Activated CD8-positive, alpha-beta memory T cell treated with anti-CD3 and anti-CD28 coated beads, Interleukin-2, amount 50 U/mL, for 1 hour (primary cell): ENCODE results near the gene ARHGAP15.
"Not testable (repeated sequence)": the region's sequence is repeated elsewhere in the genome, so short reads cannot be mapped to it uniquely, and the experiment has no call there.

Source experiments
- DNase-seq: peaks from one replicate; pipeline ENCODE4 v3.0.0-alpha.2; 2020; ENCODE audit errors: extremely low read depth

The ARHGAP15 gene

GRCh38 chr2:143529118-143529720 lies 400.0 kb downstream of the ARHGAP15 start:
- DNase-seq: no peak

- no peak for DNase-seq
Measured at GRCh38 chr2:143530758-143531157, 401.5 kb downstream of the ARHGAP15 start.

- no peak for DNase-seq
Measured at GRCh38 chr2:143532061-143532460, 402.8 kb downstream of the ARHGAP15 start.

GRCh38 chr2:143533846-143534245 lies 404.6 kb downstream of the ARHGAP15 start:
- no peak for DNase-seq

- no peak for DNase-seq
Measured at GRCh38 chr2:143535802-143536201, 406.6 kb downstream of the ARHGAP15 start.

- DNase-seq: not testable (repeated sequence)
Measured at GRCh38 chr2:143541899-143542298, 412.7 kb downstream of the ARHGAP15 start.

- DNase-seq: peak; percentile 0
Measured at GRCh38 chr2:143545059-143545948, 416.1 kb downstream of the ARHGAP15 start.

- DNase-seq: no peak
Measured at GRCh38 chr2:143545949-143546255, 416.7 kb downstream of the ARHGAP15 start.

GRCh38 chr2:143548032-143548431 lies 418.8 kb downstream of the ARHGAP15 start:
- no peak for DNase-seq

GRCh38 chr2:143550500-143550899 lies 421.3 kb downstream of the ARHGAP15 start:
- DNase-seq: no peak

- DNase-seq: no peak
Measured at GRCh38 chr2:143551971-143552650, 422.9 kb downstream of the ARHGAP15 start.

- DNase-seq: no peak
Measured at GRCh38 chr2:143553261-143553660, 424.0 kb downstream of the ARHGAP15 start.

- DNase-seq: no peak
Measured at GRCh38 chr2:143558665-143559064, 429.4 kb downstream of the ARHGAP15 start.

GRCh38 chr2:143559147-143559546 lies 429.9 kb downstream of the ARHGAP15 start:
- DNase-seq: no peak

GRCh38 chr2:143560724-143561123 lies 431.5 kb downstream of the ARHGAP15 start:
- DNase-seq: no peak

- DNase-seq: no peak
Measured at GRCh38 chr2:143564419-143564818, 435.2 kb downstream of the ARHGAP15 start.

GRCh38 chr2:143571747-143572146 lies 442.5 kb downstream of the ARHGAP15 start:
- DNase-seq: no peak

GRCh38 chr2:143572421-143572820 lies 443.2 kb downstream of the ARHGAP15 start:
- DNase-seq: no peak

- no peak for DNase-seq
Measured at GRCh38 chr2:143574069-143574468, 444.9 kb downstream of the ARHGAP15 start.

GRCh38 chr2:143575340-143575739 lies 446.1 kb downstream of the ARHGAP15 start:
- no peak for DNase-seq

- DNase-seq: no peak
Measured at GRCh38 chr2:143577489-143577888, 448.3 kb downstream of the ARHGAP15 start.

- DNase-seq: no peak
Measured at GRCh38 chr2:143579456-143579855, 450.2 kb downstream of the ARHGAP15 start.

GRCh38 chr2:143581134-143581533 lies 451.9 kb downstream of the ARHGAP15 start:
- no peak for DNase-seq
